GM19397 (cell line): Measurements from ENCODE around the gene SCRN2.

Experiments used
- ATAC-seq: cut with Tn5 transposase; IDR thresholded peaks from one replicate; pipeline ENCODE4 v1.9.1; 2021; ENCODE audit warnings: mild to moderate bottlenecking, moderate library complexity; ENCODE audit not compliant: unreplicated experiment

The SCRN2 gene

DNA sequence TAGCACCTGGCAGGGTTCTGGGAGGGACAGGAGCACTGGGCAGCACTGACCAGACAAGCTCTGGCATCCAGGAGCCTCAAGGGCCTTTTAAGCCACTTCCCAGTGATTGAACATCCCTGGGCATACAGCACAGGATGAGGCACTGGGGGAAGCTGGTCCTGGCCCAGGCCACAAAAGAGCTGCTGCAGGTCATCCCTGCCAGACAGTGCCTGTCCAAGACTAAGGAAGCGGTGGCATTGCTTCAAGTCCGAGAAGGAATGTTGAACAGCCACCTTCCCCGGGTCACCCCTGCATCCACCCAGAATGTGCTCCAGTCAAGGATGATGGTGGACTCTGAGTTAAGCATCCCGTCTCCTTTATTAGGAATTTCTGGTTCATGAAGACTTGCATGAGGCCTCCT, 18.3 kb downstream of the SCRN2 start:
- ATAC-seq, result no peak

- ATAC-seq, result peak; percentile 76
These were observed 19.4 kb downstream of the SCRN2 start, which contains the start of gene OSBPL7 for GRCh38 chr17:47821424-47822391. OSBPL7 (minus strand) TSS chr17:47821794; CDS start chr17:47820278, 1,516 bp downstream.

- no peak for ATAC-seq
These were observed 20.0 kb downstream of the SCRN2 start for GRCh38 chr17:47821031-47821423.

DNA sequence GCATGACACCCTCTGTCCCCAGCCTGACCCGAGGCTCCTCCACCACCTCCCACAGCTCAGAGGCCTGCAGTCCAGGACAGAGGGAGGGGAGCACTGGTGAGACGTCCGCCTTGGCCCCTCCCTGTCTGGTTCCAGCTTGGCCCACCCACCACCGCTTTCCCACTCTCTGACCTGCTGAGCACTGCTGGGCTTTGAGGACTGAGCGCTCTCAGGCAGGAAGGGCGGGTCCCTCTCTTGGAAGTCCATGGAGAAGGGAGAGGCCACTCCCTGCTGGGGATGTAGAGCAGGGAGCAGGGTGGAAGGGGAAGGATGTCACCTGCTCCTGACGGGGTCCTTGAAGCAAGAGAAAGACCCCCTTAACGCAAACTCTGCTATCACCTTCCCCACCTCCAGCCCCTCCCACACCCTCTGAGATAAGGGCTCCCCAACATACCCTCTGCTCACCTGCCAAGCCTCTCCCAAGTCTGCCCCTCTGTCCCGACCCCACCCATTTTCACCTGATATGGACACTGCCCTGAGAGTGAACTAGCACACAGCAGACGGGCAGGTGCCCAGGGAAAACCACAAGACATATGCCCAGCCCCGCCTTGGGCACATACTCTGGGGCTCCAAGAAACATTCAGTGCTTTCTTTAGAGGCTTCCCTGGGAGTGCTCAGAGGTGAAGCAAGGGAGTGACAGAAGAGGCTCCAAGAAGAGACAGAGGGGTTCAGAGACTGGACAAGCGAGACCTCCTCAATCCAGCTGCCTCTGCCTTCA, 20.9 kb downstream of the SCRN2 start:
- ATAC-seq, result no peak

DNA sequence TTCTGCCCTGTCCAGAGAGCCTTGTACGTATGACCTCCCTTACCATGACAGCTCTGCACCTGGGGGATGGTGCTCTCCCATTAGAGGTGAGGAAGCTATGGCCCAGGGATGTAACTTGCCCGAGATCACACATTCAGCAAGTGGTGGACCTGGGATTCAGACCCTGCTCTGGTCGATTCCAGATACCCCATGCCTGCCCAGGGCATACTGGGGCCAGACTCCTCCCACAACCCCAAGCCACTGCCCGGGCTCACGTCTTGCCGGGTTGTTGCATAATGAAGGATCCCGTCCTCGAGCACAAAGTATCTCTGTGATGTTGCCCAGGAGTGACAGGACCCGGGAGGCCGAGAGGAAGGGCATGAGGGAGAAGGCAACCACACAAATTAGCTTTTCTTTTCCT, 21.6 kb downstream of the SCRN2 start:
- ATAC-seq, result no peak

DNA sequence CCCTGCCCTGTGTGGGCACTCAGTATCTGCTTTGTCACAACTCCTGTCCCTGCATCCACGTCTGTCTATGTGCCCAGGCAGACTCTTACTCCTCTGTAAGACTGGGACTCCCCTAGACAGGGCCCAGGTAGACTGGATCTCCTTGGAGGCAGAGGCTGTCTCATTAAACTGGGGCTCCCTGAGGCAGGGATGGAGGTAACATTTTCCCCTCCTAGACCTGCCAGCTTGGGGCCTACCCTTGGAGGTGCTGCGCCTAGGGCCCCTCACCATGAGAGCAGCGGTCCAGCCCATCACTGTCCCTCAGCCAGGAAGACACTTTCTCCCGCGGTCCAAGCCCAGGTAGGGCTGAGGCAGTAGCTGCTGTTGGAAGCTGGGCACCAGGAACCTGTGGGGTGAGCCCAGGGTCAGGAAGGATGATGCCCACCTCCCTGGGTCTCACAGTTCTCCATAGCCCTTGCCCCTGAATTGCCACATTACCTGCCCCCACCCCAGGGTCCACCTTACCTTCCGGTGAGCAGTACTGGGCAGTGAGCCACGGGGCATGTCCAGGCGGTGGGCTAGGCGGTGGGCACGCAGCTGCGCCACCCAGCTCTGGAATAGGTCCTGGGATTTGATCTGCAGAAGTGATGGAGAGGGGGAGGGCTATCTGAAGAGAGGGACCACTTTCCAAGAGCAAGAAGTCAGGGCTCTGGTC, 22.9 kb downstream of the SCRN2 start:
- no peak for ATAC-seq

DNA sequence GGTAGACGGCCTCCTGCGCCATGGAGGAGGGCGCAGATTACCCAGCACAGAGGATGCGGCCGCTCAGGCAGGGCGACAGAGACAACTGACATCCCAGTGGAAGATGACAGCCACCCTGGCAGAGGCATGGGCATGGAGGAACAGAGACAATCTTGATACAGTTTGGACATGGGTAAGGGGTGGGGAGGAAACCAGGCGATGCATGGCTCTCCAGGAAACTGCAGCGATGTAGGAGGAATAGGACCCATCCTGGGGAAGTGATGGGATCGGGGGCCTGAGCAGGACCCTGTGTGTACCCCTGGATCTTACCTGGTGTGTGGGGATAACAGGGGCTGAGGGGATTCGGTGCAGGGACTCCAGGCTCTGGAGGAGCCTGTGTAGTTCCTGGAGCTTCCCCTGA, 24.1 kb downstream of the SCRN2 start:
- no peak for ATAC-seq

DNA sequence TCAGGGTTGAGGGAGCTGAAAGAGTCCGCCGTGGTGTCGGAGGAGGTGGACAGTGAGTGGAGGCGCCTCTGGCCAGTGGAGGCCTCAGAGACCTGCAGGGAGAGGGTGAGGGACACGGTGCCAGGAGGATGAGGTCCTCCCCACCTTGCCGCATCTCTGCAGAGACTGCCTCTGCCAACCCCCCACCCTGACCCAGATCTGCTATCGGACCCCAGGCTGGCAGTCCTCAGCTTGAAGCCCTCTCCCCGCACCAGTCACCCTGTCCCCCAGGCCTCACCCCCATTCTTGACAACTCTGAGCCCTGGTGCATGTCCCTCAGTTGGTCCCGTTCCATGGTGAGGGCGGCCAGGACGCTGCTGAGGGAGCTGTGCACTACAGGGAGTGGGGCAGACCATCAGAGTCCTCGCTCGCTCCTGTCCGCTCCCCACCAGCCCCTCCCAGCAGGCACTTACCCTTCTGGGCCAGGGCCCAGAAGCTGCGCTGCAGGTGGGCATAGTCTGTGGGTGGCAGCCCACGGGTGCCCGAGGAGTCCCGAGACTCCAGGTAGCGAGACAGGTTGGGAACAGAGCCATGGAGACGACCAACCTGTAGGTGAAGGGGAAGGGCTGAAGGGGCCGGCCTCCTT, 24.9 kb downstream of the SCRN2 start:
- no peak for ATAC-seq

GRCh38 chr17:47815106-47815918, 25.8 kb downstream of the SCRN2 start:
- no peak for ATAC-seq

DNA sequence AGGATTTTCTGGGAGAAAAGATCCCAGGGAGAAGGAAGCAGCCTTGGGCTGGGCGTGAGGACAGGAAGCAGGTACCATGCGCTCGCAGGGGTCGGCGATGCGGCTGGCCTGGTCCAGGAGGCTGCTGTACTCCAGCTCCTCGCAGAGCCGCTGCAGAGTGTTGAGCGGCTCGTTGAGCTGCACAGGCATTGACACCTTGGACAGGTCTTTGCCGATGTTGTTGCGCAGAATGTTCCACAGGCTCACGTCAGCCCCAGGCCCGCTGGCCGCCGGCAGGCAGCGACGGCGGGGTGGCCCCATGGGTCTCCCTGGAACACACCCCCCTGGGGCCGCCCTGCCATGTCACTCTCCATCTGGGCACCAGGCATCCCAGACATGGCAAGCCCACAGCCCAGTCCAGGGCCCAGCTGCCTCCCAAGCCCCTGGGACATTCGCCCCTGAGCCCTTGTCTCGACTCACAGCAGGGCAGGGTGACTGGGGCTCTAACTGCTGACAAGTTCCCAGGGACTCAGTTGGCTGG, 27.5 kb downstream of the SCRN2 start:
- ATAC-seq, result no peak

GRCh38 chr17:47813077-47813476, 28.0 kb downstream of the SCRN2 start:
- no peak for ATAC-seq

DNA sequence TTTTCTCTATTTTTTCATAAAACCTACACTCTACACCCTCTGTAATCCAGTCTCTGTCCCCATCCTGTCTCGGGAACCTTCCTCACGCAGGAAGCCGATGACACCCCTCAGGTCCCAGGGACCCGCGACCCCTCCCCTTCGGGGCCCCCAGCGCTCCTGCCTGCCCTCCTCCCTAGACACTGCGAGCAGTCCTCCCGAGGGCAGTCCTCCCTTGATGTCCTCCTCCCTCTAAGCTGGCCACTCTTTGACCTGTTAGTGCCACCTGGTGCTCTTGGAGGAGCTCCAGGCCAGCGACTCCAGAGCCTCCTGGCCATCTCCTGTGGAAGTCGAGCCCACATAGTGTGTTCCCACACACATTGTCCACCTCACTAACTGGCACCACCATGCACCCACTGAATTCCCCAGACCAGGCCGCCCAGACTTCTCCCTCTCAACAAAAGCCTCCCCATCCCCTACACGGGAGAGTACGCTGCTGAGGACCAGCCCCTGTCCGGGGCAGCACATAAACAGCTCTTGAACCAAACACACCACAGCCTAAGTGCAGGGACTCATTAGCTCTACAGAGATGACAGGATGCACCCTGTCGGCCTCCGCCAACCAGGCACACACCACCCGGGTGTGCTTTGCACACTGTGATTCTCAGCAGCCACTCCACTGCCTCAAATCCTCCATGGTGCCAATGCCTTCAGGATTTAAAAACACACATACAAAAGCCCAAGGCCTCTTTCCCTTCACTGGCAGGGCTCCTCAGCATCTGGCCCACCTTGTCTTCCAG, 28.7 kb downstream of the SCRN2 start:
- no peak for ATAC-seq

DNA sequence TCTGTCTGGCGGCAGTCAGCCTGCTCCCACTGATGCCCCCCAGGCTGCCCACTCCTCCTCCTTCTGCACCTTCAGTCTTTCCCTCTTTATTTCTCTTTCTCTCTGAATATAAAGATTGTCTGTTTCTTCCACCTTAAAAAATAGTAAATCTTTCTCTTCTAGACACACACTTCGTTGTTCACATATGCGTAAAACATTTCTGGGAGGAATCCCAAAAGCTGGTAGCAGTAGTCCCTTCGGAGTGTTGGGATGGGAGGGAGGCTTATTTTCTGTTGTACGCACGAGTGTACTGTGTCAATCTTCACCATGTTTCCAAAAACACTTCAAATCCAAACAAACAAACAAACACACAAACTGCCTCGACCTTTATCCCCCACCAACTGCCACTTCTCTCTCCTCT, 29.4 kb downstream of the SCRN2 start:
- ATAC-seq, result no peak

DNA sequence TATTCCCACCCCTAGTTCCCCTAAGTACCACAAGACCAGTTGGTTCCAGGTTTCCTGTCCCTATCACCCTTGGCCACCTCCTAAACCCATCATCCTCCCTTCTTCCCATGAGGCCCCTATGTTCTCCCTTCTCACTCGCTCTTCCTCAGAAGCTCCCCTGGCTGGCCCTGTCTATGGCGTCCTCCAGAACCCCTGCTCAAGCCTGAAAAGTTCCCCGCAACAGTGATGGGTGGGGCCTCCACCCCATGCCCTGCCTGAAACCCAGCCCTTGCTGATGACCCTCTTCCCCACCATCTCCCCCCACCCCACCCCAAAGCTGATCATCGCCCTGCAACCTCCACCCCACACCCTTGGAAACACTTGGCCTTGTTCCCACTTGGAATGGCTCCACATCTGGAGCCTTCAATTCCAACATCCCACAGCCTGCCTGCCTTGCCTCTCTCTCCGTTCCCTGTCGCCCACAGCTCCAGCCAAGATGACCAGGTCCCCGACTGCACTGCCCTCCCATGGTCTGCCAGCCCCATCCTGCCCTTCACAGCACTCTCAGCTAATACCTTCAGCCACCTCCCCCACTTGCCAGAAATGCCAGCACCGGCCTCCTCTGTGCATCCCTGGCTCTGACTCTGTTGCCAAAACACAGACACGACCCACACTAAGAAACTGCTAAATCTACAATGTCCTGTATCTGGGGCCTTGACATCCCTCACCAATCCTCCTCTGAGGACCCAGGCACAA, 30.0 kb downstream of the SCRN2 start:
- ATAC-seq, result no peak

- no peak for ATAC-seq
These were observed 30.8 kb downstream of the SCRN2 start for GRCh38 chr17:47810200-47810821.

GRCh38 chr17:47808830-47809480, 32.1 kb downstream of the SCRN2 start:
- ATAC-seq, result no peak

GRCh38 chr17:47808036-47808829, 32.8 kb downstream of the SCRN2 start:
- no peak for ATAC-seq
